ENCODE measurements around the gene SIK3. TPM values are rescaled to one million over a fixed set of nuclear protein-coding genes. Genes with fewer than 3 reads are reported as not detected.
A peak's percentile ranks its signal among the peaks of the same experiment; 100 is the strongest.

SIK3 gene
- polyA plus RNA-seq, 1 of the 3 experiments (the other 2 are of a cell fraction) = 5.1 TPM

DNA sequence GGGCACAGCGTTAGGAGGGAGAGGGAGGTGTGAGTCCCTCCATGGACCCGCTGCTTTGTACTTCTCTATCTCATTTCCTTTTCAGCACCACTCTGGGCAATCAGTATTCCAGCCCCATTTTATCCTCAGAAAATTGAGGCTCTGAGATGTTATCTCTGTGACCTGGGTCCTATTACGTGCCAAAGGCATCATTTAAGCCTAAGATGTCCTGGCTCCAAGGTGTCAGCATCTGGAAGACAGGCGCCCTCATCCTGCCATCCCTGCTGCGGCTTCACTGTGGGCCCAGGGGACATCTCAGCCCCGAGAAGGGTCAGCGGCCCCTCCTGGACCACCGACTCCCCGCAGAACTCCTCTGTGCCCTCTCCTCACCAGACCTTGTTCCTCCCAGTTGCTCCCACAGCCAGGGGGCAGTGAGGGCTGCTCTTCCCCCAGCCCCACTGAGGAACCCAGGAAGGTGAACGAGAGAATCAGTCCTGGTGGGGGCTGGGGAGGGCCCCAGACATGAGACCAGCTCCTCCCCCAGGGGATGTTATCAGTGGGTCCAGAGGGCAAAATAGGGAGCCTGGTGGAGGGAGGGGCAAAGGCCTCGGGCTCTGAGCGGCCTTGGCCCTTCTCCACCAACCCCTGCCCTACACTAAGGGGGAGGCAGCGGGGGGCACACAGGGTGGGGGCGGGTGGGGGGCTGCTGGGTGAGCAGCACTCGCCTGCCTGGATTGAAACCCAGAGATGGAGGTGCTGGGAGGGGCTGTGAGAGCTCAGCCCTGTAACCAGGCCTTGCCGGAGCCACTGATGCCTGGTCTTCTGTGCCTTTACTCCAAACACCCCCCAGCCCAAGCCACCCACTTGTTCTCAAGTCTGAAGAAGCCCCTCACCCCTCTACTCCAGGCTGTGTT lies 269.4 kb downstream of the SIK3 start:
- peak overlapping the region in 1 of 2 experiments; percentile 69; a peak in 2 of 4 replicates for H3K27ac ChIP-seq (ENCODE audit: low read depth in 2 of 2, low read length in 1 of 2)
- H3K79me2 ChIP-seq (ENCODE audit: insufficient read depth) = no peaks in the 10 kb centered on the region
- no peak overlapping the region for H2AFZ ChIP-seq (ENCODE audit: low read depth)
- peak; percentile 76 for DNase-seq
- no peaks in the 10 kb centered on the region for H3K36me3 ChIP-seq (replicated peaks in 1 of 2; ENCODE audit: control insufficient read depth in 1 of 2, insufficient read depth in 2 of 2, low read length in 1 of 2)
- H3K4me2 ChIP-seq = no peak overlapping the region
- no peaks in the 10 kb centered on the region for H3K9me2 ChIP-seq
- no peaks in the 10 kb centered on the region for H4K20me1 ChIP-seq (ENCODE audit: insufficient read depth)
- H3K27me3 ChIP-seq (ENCODE audit: insufficient read depth) = no peaks in the 10 kb centered on the region
- ChIA-PET POLR2A (interaction anchor here (0.9 kb wide), 1 partner anchor 41 kb away, joined by 4 read pairs; the partner anchor contains the start of gene ZPR1), CTCF (interaction anchor here (0.8 to 1.9 kb wide), 5 partner anchors 12 to 277 kb away, joined by 3 to 9 read pairs (median 4); partner anchors contain the start of gene APOA5)
- H3K4me1 ChIP-seq (ENCODE audit: control insufficient read depth in 1 of 2, insufficient read depth in 2 of 2, low read depth in 1 of 2, low read length in 1 of 2) = peaks cover 0 to 30% of the 10 kb centered on the region in 2 experiments; a peak in 1 of 4 replicates
- no peaks in the 10 kb centered on the region for H3F3A ChIP-seq (replicated peaks; ENCODE audit: insufficient read depth)
- WGBS (ENCODE audit: low lambda C conversion rate) = 67% methylated on average over 11 of the region's 16 CpGs
- H3K9me3 ChIP-seq = no peaks in the 10 kb centered on the region
- H3K9ac ChIP-seq = no peak overlapping the region
- no peak overlapping the region for H3K4me3 ChIP-seq (ENCODE audit: low read depth in 2 of 2, low read length in 1 of 2)
- TF ChIP-seq, protein P1, sequence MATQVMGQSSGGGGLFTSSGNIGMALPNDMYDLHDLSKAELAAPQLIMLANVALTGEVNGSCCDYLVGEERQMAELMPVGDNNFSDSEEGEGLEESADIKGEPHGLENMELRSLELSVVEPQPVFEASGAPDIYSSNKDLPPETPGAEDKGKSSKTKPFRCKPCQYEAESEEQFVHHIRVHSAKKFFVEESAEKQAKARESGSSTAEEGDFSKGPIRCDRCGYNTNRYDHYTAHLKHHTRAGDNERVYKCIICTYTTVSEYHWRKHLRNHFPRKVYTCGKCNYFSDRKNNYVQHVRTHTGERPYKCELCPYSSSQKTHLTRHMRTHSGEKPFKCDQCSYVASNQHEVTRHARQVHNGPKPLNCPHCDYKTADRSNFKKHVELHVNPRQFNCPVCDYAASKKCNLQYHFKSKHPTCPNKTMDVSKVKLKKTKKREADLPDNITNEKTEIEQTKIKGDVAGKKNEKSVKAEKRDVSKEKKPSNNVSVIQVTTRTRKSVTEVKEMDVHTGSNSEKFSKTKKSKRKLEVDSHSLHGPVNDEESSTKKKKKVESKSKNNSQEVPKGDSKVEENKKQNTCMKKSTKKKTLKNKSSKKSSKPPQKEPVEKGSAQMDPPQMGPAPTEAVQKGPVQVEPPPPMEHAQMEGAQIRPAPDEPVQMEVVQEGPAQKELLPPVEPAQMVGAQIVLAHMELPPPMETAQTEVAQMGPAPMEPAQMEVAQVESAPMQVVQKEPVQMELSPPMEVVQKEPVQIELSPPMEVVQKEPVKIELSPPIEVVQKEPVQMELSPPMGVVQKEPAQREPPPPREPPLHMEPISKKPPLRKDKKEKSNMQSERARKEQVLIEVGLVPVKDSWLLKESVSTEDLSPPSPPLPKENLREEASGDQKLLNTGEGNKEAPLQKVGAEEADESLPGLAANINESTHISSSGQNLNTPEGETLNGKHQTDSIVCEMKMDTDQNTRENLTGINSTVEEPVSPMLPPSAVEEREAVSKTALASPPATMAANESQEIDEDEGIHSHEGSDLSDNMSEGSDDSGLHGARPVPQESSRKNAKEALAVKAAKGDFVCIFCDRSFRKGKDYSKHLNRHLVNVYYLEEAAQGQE (IDR thresholded peaks at IDR 0.05; ENCODE audit: low read depth, low read length) = no peak
- TF ChIP-seq GABPA (IDR thresholded peaks at IDR 0.05; ENCODE audit: low read depth) (no peak), RAD21 (IDR thresholded peaks at IDR 0.05; ENCODE audit: low read length) (no peak), NRF1 (IDR thresholded peaks at IDR 0.05; ENCODE audit: low read depth, low read length) (no peak), RCOR1 (IDR thresholded peaks at IDR 0.05; ENCODE audit: low read length) (peak; percentile 67; the same call in 1 of the 2 replicates), EZH2phosphoT487 (IDR thresholded peaks at IDR 0.05; ENCODE audit: borderline replicate concordance, low read depth) (no peak), EP300 (IDR thresholded peaks at IDR 0.05; ENCODE audit: borderline replicate concordance in 1 of 2, low read depth in 1 of 2, low read length in 1 of 2) (peak in 1 of 2 experiments; percentile 39; a peak in 1 of 4 replicates), GATA2 (CRISPR knock-in tag; IDR thresholded peaks at IDR 0.05) (peak; percentile 87), FOXJ3 (CRISPR knock-in tag; IDR thresholded peaks at IDR 0.05) (no peak), TAF1 (IDR thresholded peaks at IDR 0.05; ENCODE audit: borderline replicate concordance, low read depth, low read length) (no peak), TCF12 (IDR thresholded peaks at IDR 0.05) (no peak), SMC3 (IDR thresholded peaks at IDR 0.05; ENCODE audit: low read depth, low read length) (no peak), FOXM1 (IDR thresholded peaks at IDR 0.05; ENCODE audit: low read depth) (no peak), RFX5 (IDR thresholded peaks at IDR 0.05; ENCODE audit: low read length) (no peak), YY1 (IDR thresholded peaks at IDR 0.05; ENCODE audit: low read depth) (no peak), TEAD4 (IDR thresholded peaks at IDR 0.05; ENCODE audit: borderline replicate concordance, insufficient read depth) (no peak), CHD2 (IDR thresholded peaks at IDR 0.05; ENCODE audit: low read length, partially characterized antibody) (no peak)
- TF ChIP-seq, protein P2, sequence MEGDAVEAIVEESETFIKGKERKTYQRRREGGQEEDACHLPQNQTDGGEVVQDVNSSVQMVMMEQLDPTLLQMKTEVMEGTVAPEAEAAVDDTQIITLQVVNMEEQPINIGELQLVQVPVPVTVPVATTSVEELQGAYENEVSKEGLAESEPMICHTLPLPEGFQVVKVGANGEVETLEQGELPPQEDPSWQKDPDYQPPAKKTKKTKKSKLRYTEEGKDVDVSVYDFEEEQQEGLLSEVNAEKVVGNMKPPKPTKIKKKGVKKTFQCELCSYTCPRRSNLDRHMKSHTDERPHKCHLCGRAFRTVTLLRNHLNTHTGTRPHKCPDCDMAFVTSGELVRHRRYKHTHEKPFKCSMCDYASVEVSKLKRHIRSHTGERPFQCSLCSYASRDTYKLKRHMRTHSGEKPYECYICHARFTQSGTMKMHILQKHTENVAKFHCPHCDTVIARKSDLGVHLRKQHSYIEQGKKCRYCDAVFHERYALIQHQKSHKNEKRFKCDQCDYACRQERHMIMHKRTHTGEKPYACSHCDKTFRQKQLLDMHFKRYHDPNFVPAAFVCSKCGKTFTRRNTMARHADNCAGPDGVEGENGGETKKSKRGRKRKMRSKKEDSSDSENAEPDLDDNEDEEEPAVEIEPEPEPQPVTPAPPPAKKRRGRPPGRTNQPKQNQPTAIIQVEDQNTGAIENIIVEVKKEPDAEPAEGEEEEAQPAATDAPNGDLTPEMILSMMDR (IDR thresholded peaks at IDR 0.05) = no peak
- TF ChIP-seq, protein P3, sequence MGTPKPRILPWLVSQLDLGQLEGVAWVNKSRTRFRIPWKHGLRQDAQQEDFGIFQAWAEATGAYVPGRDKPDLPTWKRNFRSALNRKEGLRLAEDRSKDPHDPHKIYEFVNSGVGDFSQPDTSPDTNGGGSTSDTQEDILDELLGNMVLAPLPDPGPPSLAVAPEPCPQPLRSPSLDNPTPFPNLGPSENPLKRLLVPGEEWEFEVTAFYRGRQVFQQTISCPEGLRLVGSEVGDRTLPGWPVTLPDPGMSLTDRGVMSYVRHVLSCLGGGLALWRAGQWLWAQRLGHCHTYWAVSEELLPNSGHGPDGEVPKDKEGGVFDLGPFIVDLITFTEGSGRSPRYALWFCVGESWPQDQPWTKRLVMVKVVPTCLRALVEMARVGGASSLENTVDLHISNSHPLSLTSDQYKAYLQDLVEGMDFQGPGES (IDR thresholded peaks at IDR 0.05; ENCODE audit: low read depth, low read length) = no peak
- TF ChIP-seq, protein P4, sequence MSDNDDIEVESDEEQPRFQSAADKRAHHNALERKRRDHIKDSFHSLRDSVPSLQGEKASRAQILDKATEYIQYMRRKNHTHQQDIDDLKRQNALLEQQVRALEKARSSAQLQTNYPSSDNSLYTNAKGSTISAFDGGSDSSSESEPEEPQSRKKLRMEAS (IDR thresholded peaks at IDR 0.05; ENCODE audit: low read depth) = no peak
- TF ChIP-seq, protein P5, sequence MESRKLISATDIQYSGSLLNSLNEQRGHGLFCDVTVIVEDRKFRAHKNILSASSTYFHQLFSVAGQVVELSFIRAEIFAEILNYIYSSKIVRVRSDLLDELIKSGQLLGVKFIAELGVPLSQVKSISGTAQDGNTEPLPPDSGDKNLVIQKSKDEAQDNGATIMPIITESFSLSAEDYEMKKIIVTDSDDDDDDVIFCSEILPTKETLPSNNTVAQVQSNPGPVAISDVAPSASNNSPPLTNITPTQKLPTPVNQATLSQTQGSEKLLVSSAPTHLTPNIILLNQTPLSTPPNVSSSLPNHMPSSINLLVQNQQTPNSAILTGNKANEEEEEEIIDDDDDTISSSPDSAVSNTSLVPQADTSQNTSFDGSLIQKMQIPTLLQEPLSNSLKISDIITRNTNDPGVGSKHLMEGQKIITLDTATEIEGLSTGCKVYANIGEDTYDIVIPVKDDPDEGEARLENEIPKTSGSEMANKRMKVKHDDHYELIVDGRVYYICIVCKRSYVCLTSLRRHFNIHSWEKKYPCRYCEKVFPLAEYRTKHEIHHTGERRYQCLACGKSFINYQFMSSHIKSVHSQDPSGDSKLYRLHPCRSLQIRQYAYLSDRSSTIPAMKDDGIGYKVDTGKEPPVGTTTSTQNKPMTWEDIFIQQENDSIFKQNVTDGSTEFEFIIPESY (IDR thresholded peaks at IDR 0.05; ENCODE audit: borderline replicate concordance, low read depth) = no peak
- TF ChIP-seq, protein P6, sequence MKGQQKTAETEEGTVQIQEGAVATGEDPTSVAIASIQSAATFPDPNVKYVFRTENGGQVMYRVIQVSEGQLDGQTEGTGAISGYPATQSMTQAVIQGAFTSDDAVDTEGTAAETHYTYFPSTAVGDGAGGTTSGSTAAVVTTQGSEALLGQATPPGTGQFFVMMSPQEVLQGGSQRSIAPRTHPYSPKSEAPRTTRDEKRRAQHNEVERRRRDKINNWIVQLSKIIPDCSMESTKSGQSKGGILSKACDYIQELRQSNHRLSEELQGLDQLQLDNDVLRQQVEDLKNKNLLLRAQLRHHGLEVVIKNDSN (IDR thresholded peaks at IDR 0.05; ENCODE audit: borderline replicate concordance, low read depth) = no peak
